VCaP (cell line): ENCODE results near the gene FOXI1.
A peak's percentile ranks its signal among the peaks of the same experiment; 100 is the strongest.

Source experiments
- H3K27ac ChIP-seq: fragments of 450-650 bp; 2 replicates; pipeline ENCODE4 v1.5.1; 2017
- CTCF ChIP-seq: fragments of 450-650 bp; conservative IDR thresholded peaks from 2 replicates; pipeline ENCODE4 v1.5.1; 2017; ENCODE audit warnings: mild to moderate bottlenecking, moderate library complexity

FOXI1 gene

GRCh38 chr5:170095646-170096045 lies 10.1 kb upstream of the FOXI1 start:
- no peak overlapping the region for H3K27ac ChIP-seq

DNA sequence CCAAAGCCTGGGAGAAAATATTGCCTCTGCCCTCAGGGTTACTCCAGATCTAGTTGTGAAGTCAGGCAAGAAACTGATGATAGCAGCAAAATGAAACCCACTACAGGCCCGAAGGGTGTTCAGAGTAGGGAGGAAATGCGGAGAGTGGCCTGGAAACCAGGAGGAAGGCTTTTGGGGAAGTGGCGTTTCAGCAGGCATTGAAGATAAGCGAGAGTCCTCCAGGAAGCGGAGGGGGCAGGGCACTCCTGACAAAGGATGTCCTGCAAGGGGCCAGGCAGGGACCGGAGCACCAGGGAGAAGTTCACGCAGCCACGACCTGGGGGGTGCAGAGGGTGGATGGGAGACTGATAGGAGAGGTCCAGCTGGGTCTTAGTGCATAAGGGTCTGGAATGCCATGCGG lies 7.8 kb upstream of the FOXI1 start:
- no peak for TF ChIP-seq CTCF
- H3K27ac ChIP-seq, result no peak overlapping the region

More at GRCh38 chr5:170095646-170096045, 10.1 kb upstream of the FOXI1 start:
- TF ChIP-seq CTCF, result no peak

- TF ChIP-seq CTCF, result peak; percentile 74
Observed at GRCh38 chr5:170100066-170100943, 5.4 kb upstream of the FOXI1 start.

DNA sequence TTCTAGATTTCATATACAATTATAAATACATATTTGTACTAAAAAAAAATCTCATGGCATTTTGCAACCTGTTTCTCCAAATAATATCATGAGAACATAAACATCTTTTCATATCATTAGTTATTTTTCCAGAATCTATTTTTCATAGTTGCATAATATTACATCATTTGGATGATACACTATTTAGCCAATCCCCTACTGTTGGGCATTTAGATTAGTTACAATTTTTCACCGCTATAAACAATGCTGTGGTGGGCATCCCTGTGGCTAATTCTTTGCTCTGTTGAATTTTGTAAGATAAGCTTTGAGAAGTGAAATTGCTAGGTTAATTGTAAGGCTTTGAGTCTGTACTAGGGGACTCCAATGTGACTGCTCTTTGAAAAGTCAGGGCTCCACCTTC lies 2.2 kb upstream of the FOXI1 start:
- TF ChIP-seq CTCF, result no peak
- H3K27ac ChIP-seq, result no peak overlapping the region

More at GRCh38 chr5:170100066-170100943, 5.4 kb upstream of the FOXI1 start:
- no peak overlapping the region for H3K27ac ChIP-seq

DNA sequence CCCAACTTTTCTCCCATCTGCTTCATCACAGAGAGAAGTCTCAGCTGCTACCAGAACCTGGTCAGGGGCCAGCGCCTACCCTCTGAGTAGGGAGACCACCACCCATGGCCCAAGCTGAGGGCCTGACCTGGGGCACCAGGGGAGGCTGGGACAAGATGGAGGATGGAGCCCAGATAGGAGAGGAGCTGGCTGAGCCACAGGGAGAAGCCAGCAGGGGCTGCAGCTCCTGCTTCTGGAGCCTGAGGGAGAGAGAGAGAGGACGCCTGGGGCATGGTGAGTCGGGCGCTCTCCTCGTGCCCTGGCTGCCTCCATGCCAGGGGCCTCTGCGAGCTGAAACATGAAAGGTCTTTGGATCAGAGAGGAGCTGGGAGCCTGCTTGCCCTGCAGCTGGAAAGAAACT lies 1.4 kb upstream of the FOXI1 start:
- no peak overlapping the region for H3K27ac ChIP-seq
- TF ChIP-seq CTCF, result no peak

- H3K27ac ChIP-seq, result no peak overlapping the region
- TF ChIP-seq CTCF, result no peak
Observed at GRCh38 chr5:170104710-170105109, 987 bp upstream of the FOXI1 start.

DNA sequence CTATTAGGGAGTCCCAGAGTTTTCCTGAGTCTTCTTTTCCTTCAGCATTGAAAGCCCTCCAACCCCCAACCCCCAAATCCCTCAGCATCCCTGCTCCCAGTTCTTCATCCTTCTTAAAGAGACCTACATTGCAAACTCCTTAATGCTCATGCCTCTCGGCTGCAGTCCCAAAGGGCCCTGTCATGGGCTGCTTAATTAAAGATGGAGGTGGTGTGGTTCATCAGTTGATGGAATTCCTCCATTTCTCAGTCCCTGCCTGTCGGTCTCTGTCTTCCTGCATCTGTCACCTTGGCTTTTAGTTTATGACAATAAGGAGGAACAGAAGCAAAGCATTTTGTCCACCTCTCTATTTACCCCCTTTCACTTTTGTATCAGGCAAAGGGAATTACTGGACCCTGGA lies 2.0 kb downstream of the FOXI1 start:
- no peak overlapping the region for H3K27ac ChIP-seq
- no peak for TF ChIP-seq CTCF
